ENCODE results near the gene LLGL2. TPM values are rescaled to one million over a fixed set of nuclear protein-coding genes. Genes with fewer than 3 reads are reported as not detected.

Gene LLGL2
- total RNA-seq, 1 donor from 2014 or later, result 44.5 TPM

DNA sequence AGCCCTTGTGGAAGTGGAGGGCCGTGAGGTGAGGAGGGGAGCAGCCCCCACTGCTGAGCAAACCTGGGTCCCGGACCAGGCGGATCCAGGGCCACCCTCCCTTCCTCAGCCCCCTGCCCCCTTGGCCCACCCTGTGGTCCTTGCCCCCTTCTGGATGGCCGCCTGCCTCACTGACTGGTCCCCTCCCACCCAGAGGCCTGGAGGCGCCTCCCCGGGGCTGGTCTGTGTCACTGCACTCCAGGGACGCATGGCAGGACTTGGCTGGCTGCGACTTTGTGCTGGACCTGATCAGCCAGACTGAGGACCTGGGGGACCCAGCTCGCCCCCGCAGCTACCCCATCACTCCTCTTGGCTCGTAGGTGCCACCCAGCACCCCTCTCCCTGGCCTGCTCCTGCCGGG is 88.5 kb downstream of the LLGL2 start:
- no peak for DNase-seq (ENCODE audit: low read depth)
- TF ChIP-seq, protein P1, sequence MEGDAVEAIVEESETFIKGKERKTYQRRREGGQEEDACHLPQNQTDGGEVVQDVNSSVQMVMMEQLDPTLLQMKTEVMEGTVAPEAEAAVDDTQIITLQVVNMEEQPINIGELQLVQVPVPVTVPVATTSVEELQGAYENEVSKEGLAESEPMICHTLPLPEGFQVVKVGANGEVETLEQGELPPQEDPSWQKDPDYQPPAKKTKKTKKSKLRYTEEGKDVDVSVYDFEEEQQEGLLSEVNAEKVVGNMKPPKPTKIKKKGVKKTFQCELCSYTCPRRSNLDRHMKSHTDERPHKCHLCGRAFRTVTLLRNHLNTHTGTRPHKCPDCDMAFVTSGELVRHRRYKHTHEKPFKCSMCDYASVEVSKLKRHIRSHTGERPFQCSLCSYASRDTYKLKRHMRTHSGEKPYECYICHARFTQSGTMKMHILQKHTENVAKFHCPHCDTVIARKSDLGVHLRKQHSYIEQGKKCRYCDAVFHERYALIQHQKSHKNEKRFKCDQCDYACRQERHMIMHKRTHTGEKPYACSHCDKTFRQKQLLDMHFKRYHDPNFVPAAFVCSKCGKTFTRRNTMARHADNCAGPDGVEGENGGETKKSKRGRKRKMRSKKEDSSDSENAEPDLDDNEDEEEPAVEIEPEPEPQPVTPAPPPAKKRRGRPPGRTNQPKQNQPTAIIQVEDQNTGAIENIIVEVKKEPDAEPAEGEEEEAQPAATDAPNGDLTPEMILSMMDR (IDR thresholded peaks at IDR 0.05; ENCODE audit: insufficient read depth, low read length, severe bottlenecking), result peak; percentile 10
- FAIRE-seq, result no peak
- Histone ChIP-seq H3K27me3 (ENCODE audit: control insufficient read depth, insufficient read depth, low read length) (no peaks in the 10 kb centered on the region), H3K4me3 (ENCODE audit: low read depth, low read length) (no peak overlapping the region), H3K36me3 (ENCODE audit: control insufficient read depth, insufficient read depth, low read length) (no peaks in the 10 kb centered on the region)

DNA sequence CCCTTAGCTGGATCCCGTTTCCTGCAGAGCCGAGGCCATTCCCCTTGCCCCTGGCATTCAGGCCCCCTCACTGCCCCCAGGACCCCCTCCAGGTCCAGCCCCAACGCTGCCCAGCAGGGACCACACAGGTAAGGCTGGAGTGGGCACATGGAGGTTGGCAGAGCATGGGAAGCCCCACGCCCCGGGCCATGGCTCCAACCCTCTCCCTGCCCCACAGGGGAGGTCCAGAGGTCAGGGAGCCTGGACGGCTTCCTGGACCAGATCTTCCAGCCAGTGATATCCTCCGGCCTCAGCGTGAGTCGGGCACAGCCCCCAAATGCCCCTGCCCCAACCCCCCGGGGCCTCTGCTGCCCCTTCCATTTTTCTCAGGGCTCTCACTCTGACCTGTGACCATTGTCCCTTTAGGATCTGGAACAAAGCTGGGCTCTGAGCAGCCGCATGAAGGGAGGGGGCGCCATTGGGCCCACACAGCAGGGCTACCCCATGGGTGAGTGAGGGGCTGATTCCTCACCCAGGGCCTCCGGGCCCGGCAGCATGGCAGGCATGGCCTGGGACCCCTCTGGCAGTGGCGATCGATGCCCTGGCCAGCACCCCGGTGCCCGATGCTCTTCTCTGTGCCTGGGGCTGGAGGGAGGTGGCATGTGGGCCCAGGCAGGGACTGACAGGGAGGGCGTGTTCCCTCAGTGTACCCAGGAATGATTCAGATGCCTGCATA is 89.2 kb downstream of the LLGL2 start:
- no peaks in the 10 kb centered on the region for H3K36me3 ChIP-seq (ENCODE audit: control insufficient read depth, insufficient read depth, low read length)
- no peak for FAIRE-seq
- TF ChIP-seq, protein P1 (IDR thresholded peaks at IDR 0.05; ENCODE audit: insufficient read depth, low read length, severe bottlenecking), result no peak
- H3K4me3 ChIP-seq (ENCODE audit: low read depth, low read length), result no peak overlapping the region
- no peaks in the 10 kb centered on the region for H3K27me3 ChIP-seq (ENCODE audit: control insufficient read depth, insufficient read depth, low read length)
- no peak for DNase-seq (ENCODE audit: low read depth)

DNA sequence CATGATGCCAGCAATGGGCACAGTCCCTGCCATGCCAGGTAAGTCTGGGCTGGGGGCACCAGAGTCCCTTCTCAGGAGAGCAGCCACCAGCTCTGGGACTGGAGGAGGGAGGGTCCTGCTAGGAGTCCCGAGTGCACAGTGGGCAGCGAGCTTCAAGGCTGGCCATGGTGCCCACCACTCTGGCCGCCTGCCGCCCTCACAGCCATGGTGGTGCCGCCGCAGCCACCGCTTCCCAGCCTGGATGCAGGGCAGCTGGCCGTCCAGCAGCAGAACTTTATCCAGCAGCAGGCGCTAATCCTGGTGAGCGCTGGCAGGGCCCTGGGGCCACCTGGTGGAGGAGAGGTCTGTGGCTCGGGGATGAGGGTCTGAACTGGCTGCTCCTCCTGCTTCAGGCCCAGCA is 89.8 kb downstream of the LLGL2 start:
- TF ChIP-seq, protein P1 (IDR thresholded peaks at IDR 0.05; ENCODE audit: insufficient read depth, low read length, severe bottlenecking), result no peak
- DNase-seq (ENCODE audit: low read depth) (no peak), FAIRE-seq (no peak)
- Histone ChIP-seq H3K4me3 (ENCODE audit: low read depth, low read length) (no peak overlapping the region), H3K27me3 (ENCODE audit: control insufficient read depth, insufficient read depth, low read length) (no peaks in the 10 kb centered on the region), H3K36me3 (ENCODE audit: control insufficient read depth, insufficient read depth, low read length) (no peaks in the 10 kb centered on the region)

DNA sequence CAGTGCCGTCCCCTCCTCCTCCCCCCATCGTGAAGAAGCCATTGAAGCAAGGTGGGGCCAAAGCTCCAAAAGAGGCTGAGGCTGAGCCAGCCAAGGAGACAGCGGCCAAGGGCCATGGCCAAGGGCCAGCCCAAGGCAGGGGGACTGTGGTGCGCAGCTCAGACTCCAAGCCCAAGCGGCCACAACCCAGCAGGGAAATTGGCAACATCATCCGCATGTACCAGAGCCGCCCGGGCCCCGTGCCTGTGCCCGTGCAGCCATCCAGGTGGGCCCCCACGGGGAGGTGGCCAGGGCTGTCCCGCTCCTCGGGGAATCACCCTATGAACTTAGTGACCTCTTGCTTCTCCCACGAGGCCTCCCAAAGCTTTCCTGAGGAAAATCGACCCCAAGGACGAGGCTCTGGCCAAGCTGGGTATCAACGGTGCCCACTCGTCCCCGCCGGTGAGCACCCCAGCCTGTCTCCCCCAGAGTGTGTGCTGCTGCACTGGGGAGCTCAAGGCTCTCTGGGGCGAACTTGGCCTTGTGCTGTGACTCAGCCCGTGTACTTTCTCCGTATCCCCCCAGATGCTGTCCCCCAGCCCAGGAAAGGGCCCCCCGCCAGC is 91.1 kb downstream of the LLGL2 start:
- Histone ChIP-seq H3K36me3 (ENCODE audit: control insufficient read depth, insufficient read depth, low read length) (no peaks in the 10 kb centered on the region), H3K4me3 (ENCODE audit: low read depth, low read length) (no peak overlapping the region), H3K27me3 (ENCODE audit: control insufficient read depth, insufficient read depth, low read length) (no peaks in the 10 kb centered on the region)
- no peak for DNase-seq (ENCODE audit: low read depth)
- TF ChIP-seq, protein P1 (IDR thresholded peaks at IDR 0.05; ENCODE audit: insufficient read depth, low read length, severe bottlenecking), result no peak
- FAIRE-seq, result no peak

DNA sequence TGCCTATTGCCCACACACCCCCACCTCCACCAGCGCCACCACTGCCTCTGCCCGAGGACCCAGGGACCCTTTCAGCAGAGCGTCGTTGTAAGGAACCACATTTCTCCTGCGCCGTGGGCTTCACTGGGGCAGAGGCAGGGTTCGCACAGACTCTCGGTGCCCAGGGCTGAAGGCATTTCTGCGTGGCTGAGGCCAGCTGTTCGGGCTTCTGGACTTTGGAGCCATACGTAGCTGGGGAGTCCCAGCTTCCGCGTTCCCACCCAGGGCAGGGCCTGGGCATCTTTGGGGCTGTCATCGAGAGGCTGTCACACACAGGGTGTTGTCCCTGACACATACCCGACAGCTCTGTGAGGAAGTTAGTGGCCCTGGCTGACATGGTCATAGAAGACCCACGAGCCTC is 91.7 kb downstream of the LLGL2 start:
- no peaks in the 10 kb centered on the region for H3K27me3 ChIP-seq (ENCODE audit: control insufficient read depth, insufficient read depth, low read length)
- no peaks in the 10 kb centered on the region for H3K36me3 ChIP-seq (ENCODE audit: control insufficient read depth, insufficient read depth, low read length)
- TF ChIP-seq, protein P1 (IDR thresholded peaks at IDR 0.05; ENCODE audit: insufficient read depth, low read length, severe bottlenecking), result no peak
- no peak overlapping the region for H3K4me3 ChIP-seq (ENCODE audit: low read depth, low read length)
- DNase-seq (ENCODE audit: low read depth) (no peak), FAIRE-seq (no peak)
